Eye (tissue), 1 donor: ENCODE data around the gene CADPS2.
A peak's percentile ranks its signal among the peaks of the same experiment; 100 is the strongest.

ENCODE experiments used
- DNase-seq: peaks from one replicate; pipeline ENCODE4 v3.0.0-alpha.2; 2015

The CADPS2 gene

DNA sequence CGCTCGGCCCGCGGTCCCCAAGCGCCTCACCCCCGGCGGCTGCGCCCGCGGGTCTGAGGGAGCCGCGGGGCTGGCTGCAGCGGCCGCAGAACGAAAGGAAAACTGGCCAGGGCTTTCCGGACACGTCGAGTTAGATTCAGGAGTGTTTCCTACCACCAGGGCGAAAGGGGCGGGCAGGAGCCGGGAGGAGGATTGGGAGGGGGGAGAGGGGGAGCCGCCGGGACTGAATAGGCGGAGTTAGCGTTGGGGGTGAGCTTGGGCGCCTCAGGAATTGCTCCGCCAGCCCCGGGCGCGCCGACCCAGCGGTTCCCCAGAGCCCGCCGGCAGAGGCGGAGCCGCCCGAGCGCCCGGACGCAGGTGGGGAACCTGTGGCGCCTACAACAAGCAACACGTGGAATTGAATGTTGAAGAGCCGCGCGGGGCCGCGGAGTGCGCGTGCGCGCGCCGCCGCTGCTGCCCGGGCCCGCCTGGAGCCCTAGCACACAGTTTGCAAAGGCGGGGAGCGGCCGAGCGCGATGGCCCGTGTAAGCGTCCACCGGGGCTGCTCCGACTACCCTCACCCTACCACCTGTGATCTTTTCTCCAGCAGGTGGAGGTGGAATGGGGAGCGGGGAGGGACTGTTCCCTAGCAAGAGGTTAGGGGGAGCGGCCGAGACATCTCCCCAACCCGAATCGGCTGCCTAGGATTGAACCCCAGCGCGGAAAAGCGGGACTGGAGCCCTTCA is at the start of gene CADPS2:
CADPS2 (minus strand) TSS at position 104 of the 725 bp plus-strand sequence. CDS start 123 bp downstream, outside the sequence.
- peak; percentile 94 for DNase-seq

DNA sequence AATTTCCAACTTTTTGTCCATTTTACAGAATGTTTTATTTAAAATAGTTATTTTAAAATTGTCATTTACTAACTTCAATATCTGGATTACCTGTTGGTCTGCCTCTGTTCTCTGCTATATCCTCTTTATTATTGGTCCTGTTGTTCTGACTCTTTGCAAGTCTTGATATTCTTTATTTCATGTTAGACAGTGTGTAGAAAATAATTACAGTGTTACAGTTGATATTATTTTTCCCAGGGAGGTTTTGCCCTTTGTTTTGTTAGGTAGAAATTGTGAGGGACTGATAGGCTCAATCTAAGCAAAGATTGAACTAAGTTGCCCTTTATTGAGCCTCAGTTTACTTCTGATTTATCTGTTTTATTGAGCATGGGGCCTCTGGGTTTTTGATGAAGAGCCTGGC is 49.4 kb upstream of the CADPS2 start:
- no peak for DNase-seq

DNA sequence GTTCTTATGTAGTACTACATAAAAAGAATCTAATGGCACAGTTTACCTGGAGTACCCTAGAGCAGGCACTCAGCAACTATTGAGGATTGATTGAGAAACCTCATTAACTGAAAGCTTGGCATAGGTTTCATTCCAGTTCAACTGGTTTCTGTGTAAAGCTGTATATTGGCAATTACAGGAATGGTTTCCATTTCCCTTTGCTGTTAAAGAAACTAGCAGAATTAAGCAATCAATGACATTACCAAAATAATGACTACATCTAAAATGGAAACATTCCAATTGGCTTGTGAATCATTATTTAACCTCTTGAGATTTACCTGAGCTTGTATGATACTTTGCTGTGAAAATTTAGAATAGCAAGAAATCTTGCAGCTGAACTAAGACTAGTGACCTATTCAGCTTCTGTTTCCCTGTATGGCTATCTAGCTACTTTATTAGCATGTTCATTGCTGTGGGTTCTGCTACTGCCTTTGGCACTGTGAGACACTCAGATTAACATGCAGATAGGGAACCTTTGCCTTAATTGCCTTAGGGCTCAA is 33.5 kb upstream of the CADPS2 start:
- no peak for DNase-seq

DNA sequence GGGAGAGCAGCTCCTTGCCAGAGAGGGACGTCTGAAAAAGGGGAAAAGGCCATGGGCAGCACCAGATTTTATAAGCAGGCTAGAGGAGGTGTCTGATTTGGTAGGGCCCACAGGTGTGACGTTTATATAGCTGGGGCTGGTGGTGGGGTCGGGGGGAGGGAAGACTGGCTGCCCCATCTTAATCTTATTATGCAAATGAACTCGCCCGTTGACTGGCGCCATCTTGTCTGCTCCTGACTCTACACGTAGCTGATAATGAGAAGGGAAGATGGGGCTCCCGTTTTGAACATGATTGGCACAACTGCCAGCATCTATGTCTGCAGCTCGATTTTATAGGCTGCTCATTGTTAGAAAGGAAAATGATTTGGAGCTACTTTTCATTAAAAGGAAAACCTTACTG is 28.6 kb upstream of the CADPS2 start:
- no peak for DNase-seq

DNA sequence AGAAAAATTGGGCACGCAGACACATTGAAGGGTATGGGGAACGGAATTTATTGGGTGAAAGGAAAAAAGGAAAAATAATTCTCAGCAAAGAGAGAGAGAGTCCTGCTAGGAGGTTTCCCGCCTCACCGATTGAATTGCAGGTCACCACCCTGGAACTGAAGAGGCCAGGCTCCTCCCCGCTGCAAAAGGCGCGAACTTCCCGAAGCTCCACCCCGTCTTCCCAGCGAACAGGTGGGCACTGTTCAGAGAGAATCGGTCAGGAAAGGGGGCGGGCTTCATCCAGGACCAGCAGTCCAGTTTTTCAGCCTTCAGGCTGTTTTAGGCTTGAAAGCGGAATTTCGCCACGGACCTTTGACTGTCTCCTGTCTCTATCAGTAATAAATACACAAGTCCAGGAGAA is 27.3 kb upstream of the CADPS2 start:
- DNase-seq: no peak

DNA sequence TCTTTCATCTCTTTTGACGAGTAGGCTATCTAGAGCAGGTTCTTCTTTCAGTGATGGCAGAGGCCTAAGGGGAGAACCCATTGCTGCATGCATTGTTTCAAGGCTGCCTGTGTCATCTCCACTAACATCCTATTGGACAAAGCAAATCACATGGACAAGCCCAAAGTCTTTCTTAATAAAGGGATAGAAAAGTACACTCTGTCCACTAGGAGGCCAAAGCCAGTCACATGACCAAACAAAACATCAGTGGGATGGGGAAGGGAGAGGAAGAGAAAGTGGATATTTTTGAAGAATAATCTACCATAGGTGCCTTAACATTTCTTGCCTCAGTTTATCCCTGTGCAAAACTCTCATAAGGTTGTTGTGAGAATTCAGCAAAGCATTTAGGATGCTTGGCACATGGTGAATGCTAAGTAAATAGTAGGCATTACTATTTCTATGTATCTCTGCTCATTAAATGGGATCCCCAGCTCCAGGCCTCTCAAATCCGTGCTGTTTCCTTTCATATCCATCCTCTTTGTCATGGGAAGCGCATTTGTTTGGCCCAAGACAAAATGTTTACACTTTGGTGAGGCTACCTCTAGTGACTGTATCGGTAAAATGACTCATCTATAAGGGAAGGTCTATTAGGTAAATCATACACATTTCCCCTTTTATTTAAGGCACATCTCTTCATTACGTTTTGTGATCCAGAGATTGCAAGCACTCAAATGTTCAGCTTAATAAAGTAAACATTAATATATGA is 16.7 kb upstream of the CADPS2 start:
- no peak for DNase-seq

DNA sequence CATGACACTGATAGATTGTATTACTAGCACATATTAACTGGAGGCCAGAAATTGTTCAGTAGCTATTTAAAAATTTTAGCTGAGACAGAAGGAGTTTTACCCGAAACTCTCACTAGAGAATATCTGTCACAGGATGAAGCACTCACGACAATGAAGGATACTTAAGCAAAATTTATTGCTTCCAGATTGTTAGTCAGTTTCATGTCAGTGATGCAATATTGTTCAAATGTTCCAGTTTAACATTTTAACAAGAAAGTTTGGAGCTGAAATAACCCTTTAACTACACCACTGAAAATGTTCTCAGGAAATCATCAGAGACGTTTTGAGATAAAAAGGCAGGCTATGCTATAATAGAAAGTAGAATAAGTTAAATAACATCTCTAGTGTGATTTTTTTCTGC is 15.0 kb upstream of the CADPS2 start:
- DNase-seq: no peak

DNA sequence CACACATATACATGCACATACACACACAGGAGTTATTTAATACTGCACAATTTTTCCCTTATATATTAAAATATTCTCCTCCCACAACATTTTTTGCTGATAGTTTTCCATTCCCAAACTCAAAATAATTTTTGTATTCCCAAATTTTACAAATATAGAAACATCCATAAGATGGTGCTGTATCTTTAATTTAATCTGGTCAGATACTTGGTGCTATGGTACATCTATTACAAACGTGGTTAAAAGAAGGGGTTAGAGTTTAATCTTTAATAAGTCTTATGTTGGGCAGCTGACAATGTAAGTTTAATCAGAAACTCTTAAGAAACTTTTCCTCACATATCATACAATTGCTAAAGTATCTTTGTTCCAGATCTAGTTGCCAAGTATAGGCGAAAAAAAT is 10.2 kb upstream of the CADPS2 start:
- no peak for DNase-seq

DNA sequence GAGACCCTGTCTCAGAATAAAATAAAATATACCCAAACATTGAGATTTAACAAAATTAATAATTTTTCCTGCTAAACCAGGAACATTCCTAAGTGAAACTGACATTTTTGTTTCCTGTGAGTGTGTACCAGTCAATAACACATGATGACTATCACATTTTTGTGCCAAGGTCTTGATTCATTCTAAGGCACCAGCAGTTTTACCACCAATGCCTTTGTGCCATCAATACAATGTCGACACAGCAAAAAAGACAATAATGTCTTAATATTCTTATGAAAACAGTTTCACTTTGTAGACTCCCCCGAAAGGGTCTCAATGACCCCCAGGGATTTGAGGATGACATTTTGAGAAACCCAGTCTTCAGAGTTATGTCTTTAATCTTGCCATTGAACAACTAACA is 7.2 kb upstream of the CADPS2 start:
- DNase-seq: no peak

DNA sequence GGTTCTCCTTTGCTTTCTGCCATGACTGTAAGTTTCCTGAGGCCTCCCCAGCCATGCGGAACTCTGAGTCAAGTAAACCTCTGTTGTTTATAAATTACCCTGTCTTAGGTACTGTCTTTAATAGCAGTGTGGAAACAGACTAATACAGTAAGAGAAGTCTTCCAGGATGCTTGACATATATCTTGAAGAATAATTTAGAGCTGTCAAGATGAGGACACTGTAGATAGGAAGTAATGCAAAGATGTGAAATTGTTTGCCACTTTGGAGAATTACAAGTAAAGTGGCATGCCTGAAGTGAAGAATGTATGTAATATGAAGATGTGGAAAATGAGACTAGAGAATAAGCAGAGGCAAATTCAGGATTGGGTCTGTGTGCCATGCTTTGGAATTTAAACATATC is 2.9 kb upstream of the CADPS2 start:
- DNase-seq: no peak

DNA sequence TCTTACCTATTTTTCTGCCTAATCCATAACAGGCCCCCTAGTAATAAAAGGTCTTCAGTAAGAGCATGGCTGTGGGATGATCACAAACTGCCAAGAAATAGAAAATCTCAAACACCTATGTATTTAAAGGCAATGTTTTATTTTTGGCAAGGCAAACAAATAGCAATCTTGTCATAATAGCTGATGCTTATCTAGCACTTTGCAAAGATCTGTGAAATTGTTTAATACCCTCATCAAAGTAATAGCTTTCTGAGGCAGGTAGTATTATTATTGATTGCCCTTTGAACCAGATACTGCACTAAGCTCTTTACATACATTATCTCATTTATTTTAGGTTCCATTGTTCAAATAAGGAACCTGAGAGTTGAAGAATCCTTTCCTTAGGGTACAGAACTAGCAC is 1.6 kb upstream of the CADPS2 start:
- no peak for DNase-seq

DNA sequence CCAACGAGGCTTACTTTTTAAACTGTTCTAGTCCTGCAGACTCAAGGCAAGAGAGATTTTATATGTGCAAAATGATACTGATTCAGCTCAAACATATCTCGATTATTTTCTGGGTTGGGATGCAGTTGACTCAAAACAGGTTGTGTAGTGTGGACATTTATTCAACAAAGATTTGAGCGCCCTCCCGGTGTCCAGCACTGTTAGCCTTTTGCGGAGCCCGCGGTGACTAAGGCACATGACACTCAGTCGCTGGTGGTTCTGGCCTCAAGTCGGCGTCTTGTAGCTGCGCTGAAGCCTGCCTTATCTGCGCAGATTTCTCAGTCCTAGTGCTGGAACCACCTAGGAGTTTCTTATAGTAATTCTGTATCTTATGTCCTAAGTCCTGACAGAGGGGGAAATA is 938 bp upstream of the CADPS2 start:
- DNase-seq: peak; percentile 87

DNA sequence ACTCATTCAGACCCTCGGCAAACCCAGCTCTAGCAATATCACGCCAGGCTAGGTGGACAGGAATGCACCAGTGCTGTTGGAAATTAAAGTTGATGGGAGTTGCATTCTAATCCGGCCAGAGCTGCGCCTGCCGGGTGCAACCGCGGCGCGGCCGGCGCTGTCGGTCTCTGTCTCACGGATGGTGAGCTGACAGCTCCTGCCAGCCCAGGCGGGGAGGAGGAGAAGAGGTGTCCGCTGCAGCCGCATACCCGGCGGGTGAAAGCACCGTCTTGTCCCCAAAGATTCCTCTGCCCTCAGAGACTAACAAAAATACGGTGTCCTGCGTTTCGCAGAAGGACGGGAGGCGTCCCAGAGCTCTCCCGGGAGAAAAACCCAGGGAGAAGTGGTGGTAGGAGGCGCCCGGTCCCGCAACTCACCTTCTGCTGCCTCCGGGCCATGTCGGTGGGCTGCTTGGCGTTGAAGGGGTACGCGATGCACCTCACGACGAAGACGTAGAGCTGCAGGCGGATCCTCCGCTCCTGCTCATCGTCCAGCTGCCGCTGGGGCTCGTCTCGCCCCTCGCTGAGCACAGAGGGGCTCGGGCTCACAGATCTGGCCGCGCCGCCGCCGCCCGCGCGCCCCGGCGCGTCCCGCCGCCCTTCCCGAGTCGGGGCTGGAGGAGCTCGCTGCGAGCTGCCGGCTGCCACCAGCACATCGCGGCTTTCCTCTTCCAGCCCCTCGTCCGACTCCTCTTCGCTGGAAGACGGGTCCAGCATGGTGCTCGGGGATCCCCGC is 490 bp downstream of the CADPS2 start:
- peak; percentile 88 for DNase-seq

DNA sequence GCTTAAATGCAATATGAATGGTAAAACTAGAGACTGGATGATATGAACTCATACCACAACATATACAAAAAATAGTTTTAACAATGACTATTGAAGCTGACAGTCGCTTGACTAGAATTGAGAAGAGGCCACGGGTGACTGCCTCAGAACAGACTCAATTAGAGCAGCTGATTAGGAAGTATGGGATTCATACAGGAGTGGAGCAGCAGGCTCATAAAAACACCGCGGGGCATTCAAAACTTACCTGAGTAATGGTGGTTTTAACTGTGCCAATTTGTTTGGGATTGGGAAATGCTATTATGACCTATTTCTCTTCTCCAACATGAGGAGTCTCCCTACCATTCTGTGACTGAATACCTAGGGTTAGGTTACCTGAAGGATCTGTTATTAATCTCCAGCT is 2.1 kb downstream of the CADPS2 start:
- DNase-seq: peak; percentile 81

DNA sequence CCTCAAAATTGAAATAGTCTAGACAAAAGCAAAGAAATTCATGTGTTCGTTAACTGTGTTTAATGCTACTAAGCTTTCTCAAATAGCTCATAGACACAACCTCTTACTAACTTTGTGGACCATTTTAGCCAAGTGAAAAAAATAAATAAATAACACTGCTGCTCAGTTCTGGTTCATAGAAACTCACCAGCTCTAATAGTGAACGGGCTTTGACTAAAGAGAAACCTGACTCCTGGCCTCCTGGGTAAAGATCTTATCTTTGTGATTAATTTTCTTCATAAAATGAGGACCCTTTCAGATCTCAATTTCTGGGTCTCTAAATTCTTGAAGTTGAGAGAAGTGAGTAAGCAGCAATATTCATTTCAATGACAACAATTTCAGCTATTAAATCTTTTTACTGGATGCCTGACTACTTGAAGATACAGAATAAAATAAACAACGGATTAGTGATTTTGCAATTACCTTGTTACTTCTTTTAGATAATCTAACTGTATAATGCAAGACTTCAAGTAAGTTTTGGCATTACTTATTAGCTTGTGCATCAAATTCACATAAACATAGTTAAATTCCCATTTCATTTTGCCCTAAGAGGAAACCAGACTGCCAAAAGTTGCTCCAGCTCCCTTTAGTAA is 3.1 kb downstream of the CADPS2 start:
- DNase-seq: peak; percentile 13

DNA sequence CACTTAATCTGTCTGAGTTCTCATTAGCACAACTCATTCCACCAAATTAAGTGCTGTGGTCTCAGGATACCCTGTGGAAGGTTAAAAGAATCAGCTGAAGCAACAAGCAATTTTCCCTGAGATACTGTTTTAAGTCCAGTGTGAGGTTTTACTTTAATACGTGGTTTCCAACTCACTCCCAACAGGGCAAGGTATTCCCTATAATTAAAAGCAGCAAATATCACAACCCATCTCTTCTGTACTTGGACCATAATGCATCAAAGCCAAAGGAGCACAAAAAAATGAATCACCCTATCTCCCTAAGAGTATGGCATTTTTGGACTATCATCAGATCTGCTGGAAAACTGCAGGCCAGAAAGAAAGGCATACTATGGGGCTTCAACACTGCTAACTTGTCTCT is 4.9 kb downstream of the CADPS2 start:
- DNase-seq: peak; percentile 11

DNA sequence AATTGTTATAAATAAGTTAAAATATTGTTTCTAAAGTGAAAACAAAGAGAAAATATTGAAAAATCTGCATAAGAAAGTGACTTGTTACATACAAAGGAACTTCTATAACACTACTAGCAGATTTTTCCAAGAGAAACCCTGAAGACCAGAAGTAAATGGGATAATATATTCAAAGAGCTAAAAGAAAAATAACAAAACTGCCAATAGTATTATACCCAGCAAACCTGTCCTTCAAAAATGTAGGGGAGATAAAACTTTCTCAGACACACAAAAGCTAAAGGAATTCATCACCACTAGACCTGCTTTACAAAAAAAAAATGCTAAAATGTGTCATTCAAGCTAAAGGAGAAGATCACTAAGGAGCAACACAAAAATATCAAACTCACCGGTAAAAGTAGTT is 17.0 kb downstream of the CADPS2 start:
- no peak for DNase-seq

DNA sequence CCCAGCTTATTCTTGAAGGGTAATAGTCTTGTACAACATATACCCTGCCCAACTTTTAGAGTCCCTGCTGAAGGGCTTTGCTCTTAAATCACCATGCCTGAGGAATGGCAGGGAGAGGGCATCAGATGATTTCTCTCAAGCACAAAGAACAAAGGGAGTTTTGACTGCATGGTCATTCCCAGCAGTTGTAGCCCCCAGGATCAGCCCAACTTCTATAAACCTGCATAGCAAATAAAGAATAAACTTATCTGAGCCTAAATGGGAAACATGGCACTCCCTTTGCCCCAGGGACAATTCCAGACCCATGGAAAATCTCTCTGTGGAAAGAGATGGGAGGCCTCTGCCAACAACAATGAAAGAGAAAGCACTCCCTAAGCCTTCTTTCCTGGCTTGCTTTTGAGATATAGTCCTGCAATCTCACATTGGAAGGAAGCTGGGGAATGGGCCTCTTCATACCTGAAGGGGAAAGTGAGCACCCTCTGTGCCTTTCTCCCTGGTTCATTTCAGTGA is 18.7 kb downstream of the CADPS2 start:
- DNase-seq: no peak

DNA sequence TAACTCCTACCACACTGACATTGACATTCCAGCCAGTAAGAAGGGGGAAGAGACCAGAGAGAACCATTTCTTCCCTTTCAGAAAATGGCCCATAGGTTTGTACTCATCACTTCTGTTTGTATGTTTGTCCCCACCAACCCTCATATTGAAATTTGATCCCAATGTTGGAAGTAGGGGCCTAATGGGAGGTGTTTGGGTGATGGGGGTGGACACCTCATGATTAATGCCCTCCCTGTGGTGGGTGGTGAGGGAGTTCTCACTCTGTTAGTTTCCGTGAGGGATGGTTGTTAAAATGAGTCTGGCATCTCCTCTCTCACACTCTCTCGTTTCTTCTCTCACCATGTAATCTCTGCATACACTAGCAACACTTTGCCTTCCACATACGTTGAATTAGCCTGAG is 21.4 kb downstream of the CADPS2 start:
- DNase-seq: no peak

DNA sequence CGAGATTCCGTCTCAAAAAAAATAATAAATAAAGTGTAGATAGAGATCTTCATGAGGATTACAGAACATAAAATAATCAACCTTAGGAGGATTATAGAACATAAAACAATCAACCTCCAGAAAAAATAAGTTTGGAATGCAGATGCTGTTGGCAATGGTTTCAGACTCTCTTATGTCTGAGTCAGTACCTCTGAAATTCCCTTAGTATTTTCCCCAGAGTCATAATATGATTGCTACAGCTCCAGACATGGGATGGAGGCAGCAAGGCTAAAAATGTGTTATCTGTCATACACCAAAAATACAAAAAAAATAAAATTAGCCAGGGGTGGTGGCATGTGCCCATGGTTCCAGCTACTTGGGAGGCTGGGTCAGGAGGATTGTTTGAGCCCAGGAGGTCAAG is 22.2 kb downstream of the CADPS2 start:
- no peak for DNase-seq

DNA sequence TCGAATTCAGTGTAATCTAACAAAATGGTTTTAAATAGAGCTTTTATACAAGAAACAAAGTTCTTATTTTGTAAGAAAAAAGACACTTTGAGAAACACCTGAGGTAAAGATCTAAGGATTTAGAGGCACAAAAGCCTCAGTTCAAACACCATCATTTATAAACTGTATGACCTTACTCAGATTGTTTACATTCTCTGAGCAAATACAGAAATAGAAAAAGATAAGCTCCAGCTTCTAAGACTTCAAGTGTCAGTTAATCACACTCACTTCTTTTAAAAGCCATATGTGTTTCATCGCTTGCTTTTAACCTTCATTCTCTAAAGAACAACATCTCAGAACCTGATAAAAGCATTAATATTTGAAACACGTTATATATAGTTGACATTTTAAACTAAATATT is 27.9 kb downstream of the CADPS2 start:
- DNase-seq: no peak

DNA sequence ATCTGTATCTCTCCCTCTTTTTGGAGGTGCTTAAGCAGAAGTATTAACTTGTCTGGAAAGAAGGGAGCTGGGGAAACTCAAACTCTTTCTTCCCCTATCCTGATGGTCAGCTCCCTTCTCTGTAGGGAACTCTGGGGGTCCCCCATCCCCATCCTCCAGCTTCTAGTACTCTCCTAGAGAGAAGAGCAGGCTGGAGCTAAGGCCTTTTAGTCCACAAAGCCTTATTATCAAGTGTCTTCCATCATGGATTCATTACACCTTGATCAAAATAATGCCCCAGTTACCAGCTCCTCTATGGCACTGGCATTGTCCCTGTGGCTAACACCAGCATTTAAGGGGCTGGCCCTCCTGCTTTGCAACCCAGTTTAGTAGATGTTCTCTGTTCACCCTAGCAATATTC is 35.7 kb downstream of the CADPS2 start:
- no peak for DNase-seq

DNA sequence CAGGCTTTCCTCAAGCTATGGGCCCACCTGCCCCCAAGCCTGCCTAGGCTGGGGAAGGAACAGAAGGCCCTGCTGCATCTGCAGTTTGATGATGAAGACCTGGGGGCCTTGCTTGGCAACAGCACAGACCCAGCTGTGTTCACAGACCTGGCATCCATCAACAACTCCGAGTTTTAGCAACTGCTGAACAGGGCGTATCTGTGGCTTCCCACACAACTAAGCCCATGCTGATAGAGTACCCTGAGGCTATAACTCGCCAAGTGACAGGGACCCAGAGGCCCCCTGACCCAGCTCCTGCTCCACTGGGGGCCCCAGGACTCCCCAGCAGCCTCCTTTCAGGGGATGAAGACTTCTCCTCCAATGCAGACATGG is 36.3 kb downstream of the CADPS2 start:
- no peak for DNase-seq
